LNCAP (cell line): Measurements from ENCODE around the gene IGBP1.

Experiments used
- CTCF ChIP-seq: fragments of 450-650 bp; IDR thresholded peaks from 2 replicates; pipeline ENCODE4 v1.5.1; 2017; ENCODE audit warnings: mild to moderate bottlenecking

Gene IGBP1

GRCh38 chrX:70196961-70197720, 63.9 kb downstream of the IGBP1 start:
- TF ChIP-seq CTCF: peak; percentile 65

- no peak for TF ChIP-seq CTCF
Measured at GRCh38 chrX:70201732-70202131, 68.5 kb downstream of the IGBP1 start.

- TF ChIP-seq CTCF: no peak
Measured at GRCh38 chrX:70208479-70208878, 75.2 kb downstream of the IGBP1 start.
